K562 (cell line): ENCODE results near the gene GPR107. TPM values are rescaled to one million over a fixed set of nuclear protein-coding genes. Genes with fewer than 3 reads are reported as not detected.

ENCODE experiments used
- ATAC-seq: fragments of 200-7000 bp; cut with Tn5 transposase; 3 replicates; pipeline ENCODE4 v1.9.1; 2020; ENCODE audit warnings: moderate library complexity
- BruUV-seq: library from RNA; stranded (reverse); fragments of 400-500 nt; replicated peaks from 2 replicates; lab custom pipeline; 2021; lab: Mats Ljungman, UMichigan
- CTCF ChIA-PET: fragments of 300-600 bp; formaldehyde crosslinking; extraction: SDS; loops from one replicate; lab custom pipeline; 2021; ENCODE audit warnings: low intra/inter-chr PET ratio; lab: Yijun Ruan, JAX
- POLR2A ChIA-PET: fragments of 300-600, 350-650 bp; sonication (Branson Sonifier 250); formaldehyde crosslinking; extraction: SDS; loops from one replicate; lab custom pipeline; 2021; ENCODE audit warnings: antibody characterized with exemption, inconsistent platforms; lab: Yijun Ruan, JAX
- DNase-seq, 4 experiments: peaks; one replicate each; pipeline versions ENCODE4 v3.0.0 to v3.0.0-alpha.2; 2011 to 2018; ENCODE audit warnings: low spot score in 3 of 4, mixed read lengths in 3 of 4; ENCODE audit errors: extremely low read depth in 1 of 4
- FAIRE-seq: peaks from 2 replicates; lab custom pipeline; 2011; peaks lifted over from hg19 to GRCh38; lab: Jason Lieb, UNC
- H2AFZ ChIP-seq: 2 replicates; pipeline ENCODE4 v1.6.0; 2011; ENCODE audit warnings: low read depth, low read length, control low read depth, inconsistent platforms
- H3K27ac ChIP-seq: fragments of 200-600 bp; 3 replicates; pipeline ENCODE4 v1.8.0; 2011; ENCODE audit warnings: low read depth, mild to moderate bottlenecking, control low read depth, inconsistent platforms, low read length, moderate library complexity, mixed read lengths; ENCODE audit errors: extremely low read depth
- H3K27me3 ChIP-seq, 2 experiments: fragments of 300-600 bp in 1 of 2; 2 replicates in 1 of 2; 3 replicates in 1 of 2; pipeline versions ENCODE4 v1.6.0 to v1.8.0; 2011; ENCODE audit warnings: inconsistent platforms in 2 of 2, low read length in 2 of 2, mild to moderate bottlenecking in 1 of 2, mixed read lengths in 1 of 2, moderate library complexity in 1 of 2; ENCODE audit not compliant: control insufficient read depth in 2 of 2, insufficient read depth in 2 of 2
- H3K36me3 ChIP-seq: fragments of 300-600 bp; 3 replicates; pipeline ENCODE4 v1.8.0; 2011; ENCODE audit warnings: mild to moderate bottlenecking, low read length, inconsistent platforms; ENCODE audit not compliant: control insufficient read depth, insufficient read depth
- H3K4me1 ChIP-seq, 2 experiments: fragments of 200-600 bp in 1 of 2; replicated peaks in 1 of 2; 2 replicates in 1 of 2; 3 replicates in 1 of 2; pipeline versions ENCODE4 v1.5.1 to v1.8.0; 2011; ENCODE audit warnings: inconsistent platforms in 2 of 2, low read length in 2 of 2, mild to moderate bottlenecking in 1 of 2, mixed read lengths in 1 of 2, moderate library complexity in 1 of 2; ENCODE audit not compliant: control insufficient read depth in 2 of 2, insufficient read depth in 2 of 2
- H3K4me2 ChIP-seq: 2 replicates; pipeline ENCODE4 v1.6.1; 2011; ENCODE audit warnings: low read length, control low read depth, inconsistent platforms, mixed read lengths; ENCODE audit not compliant: insufficient read depth
- H3K4me3 ChIP-seq: fragments of 200-600 bp; sonication (generic), shearing (Covaris generic); 2 replicates; pipeline ENCODE4 v1.5.1; 2016; ENCODE audit warnings: control low read depth, inconsistent platforms
- H3K79me2 ChIP-seq: fragments of 200-600 bp; 3 replicates; pipeline ENCODE4 v1.8.0; 2011; ENCODE audit warnings: low read length, inconsistent platforms; ENCODE audit not compliant: control insufficient read depth, insufficient read depth
- H3K9ac ChIP-seq, 2 experiments: 2 replicates each; pipeline versions ENCODE4 v1.6.0 to v1.6.1; 2011; ENCODE audit warnings: low read depth in 2 of 2, low read length in 2 of 2, control low read depth in 1 of 2, inconsistent platforms in 1 of 2, mild to moderate bottlenecking in 1 of 2, mixed read lengths in 1 of 2; ENCODE audit not compliant: insufficient read depth in 1 of 2
- H3K9me1 ChIP-seq: one replicate; pipeline ENCODE4 v1.6.0; 2011; ENCODE audit warnings: inconsistent platforms, mild to moderate bottlenecking, low read length, moderate library complexity; ENCODE audit not compliant: control insufficient read depth, insufficient read depth
- H3K9me3 ChIP-seq: replicated peaks from 2 replicates; pipeline ENCODE4 v1.5.1; 2011; ENCODE audit warnings: low read depth, low read length, inconsistent platforms; ENCODE audit not compliant: control insufficient read depth, insufficient read depth
- H4K20me1 ChIP-seq: replicated peaks from 2 replicates; pipeline ENCODE4 v1.6.1; 2011; ENCODE audit warnings: low read length, inconsistent platforms, mixed read lengths; ENCODE audit not compliant: control insufficient read depth, insufficient read depth
- CCAR2 ChIP-seq: fragments of 200-400 bp; formaldehyde crosslinking; IDR thresholded peaks from 2 replicates; pipeline ENCODE4 v1.6.1; 2017; ENCODE audit warnings: mild to moderate bottlenecking, low read depth, low read length
- MEIS2 ChIP-seq: fragments of 450-650 bp; IDR thresholded peaks from 2 replicates; pipeline ENCODE4 v1.6.1; 2014; ENCODE audit warnings: mild to moderate bottlenecking; ENCODE audit not compliant: partially characterized antibody
- NBN ChIP-seq: fragments of 450-650 bp; IDR thresholded peaks from 2 replicates; pipeline ENCODE4 v1.6.1; 2016; ENCODE audit warnings: low read depth, mild to moderate bottlenecking
- PHB2 ChIP-seq: fragments of 450-650 bp; IDR thresholded peaks from 2 replicates; pipeline ENCODE4 v1.6.1; 2017; ENCODE audit warnings: low read depth
- SAFB2 ChIP-seq: fragments of 200-400 bp; formaldehyde crosslinking; IDR thresholded peaks from 2 replicates; pipeline ENCODE4 v1.6.1; 2018; ENCODE audit warnings: borderline replicate concordance, low read length, low read depth, moderate library complexity; ENCODE audit not compliant: severe bottlenecking
- SIN3A ChIP-seq, 2 experiments: fragments of 150-350 bp in 1 of 2; IDR thresholded peaks; 2 replicates each; pipeline ENCODE4 v1.6.1; 2011 to 2016; ENCODE audit warnings: borderline replicate concordance in 2 of 2, low read depth in 2 of 2, low read length in 2 of 2, mild to moderate bottlenecking in 2 of 2, moderate library complexity in 2 of 2; ENCODE audit not compliant: control insufficient read depth in 1 of 2
- SIX5 ChIP-seq, 2 experiments: IDR thresholded peaks; 2 replicates each; pipeline ENCODE4 v1.6.1; 2011; ENCODE audit warnings: low read length in 2 of 2, borderline replicate concordance in 1 of 2, low read depth in 1 of 2, mild to moderate bottlenecking in 1 of 2, moderate library complexity in 1 of 2; ENCODE audit not compliant: insufficient read depth in 1 of 2
- ZBTB34 ChIP-seq: fragments of 250-450 bp; sonication (Bioruptor Pico); IDR thresholded peaks from 2 replicates; pipeline ENCODE4 v1.8.0; 2021; ENCODE audit warnings: mild to moderate bottlenecking, moderate library complexity
- ZNF354B ChIP-seq: fragments of 250-450 bp; sonication (Bioruptor Pico); IDR thresholded peaks from 2 replicates; pipeline ENCODE4 v1.4.0; 2020
- ZNF431 ChIP-seq: sonication (generic); formaldehyde crosslinking; IDR thresholded peaks from 2 replicates; pipeline ENCODE4 v1.8.0; 2022; ENCODE audit warnings: mild to moderate bottlenecking, missing genetic modification reagents
- ZNF740 ChIP-seq, 3 experiments: fragments of 200-800 bp in 1 of 3; sonication (Bioruptor generic) in 1 of 3; sonication (generic) in 1 of 3; formaldehyde crosslinking in 1 of 3; IDR thresholded peaks; 2 replicates each; pipeline versions ENCODE4 v1.6.1 to v1.8.0; 2016 to 2022; ENCODE audit warnings: mild to moderate bottlenecking in 2 of 3, missing compliant biosample characterization in 2 of 3, missing genetic modification characterization in 2 of 3, missing genetic modification reagents in 1 of 3
- WGBS: fragments of 100-300 bp; shearing (Covaris generic); methylation state at CpG from one replicate; pipeline ENCODE4 v1.1.6; 2016; ENCODE audit warnings: low coverage, mixed read lengths; ENCODE audit not compliant: insufficient coverage; ENCODE audit errors: missing lambda C conversion rate; 5-methylcytosine and 5-hydroxymethylcytosine counted together
- in situ Hi-C: fragments of 300-500 bp; cut with MboI; formaldehyde crosslinking; loops from 4 replicates; pipeline ENCODE4 v1.15.0; 2018; ENCODE audit warnings: inconsistent platforms, mixed read lengths
- intact Hi-C: fragments of 100-400 bp; cut with micrococcal nuclease; formaldehyde crosslinking; loops from 2 replicates; pipeline ENCODE4 v1.14.2; 2022
- polyA plus RNA-seq, 8 experiments: library from polyadenylated mRNA; depleted of rRNA in 4 of 8; stranded (reverse) in 5 of 8; unstranded in 3 of 8; fragments of >200 nt; fragmentation: Nextera tagmentation in 2 of 8; fragmentation: Illumina TruSeq in 1 of 8; extraction: Ambion mirVana in 2 of 8; extraction: Trizol in 1 of 8; gene quantifications; 2 replicates each; pipeline versions ENCODE4 v1.2.1 to v1.2.3, GENCODE V29; 2011 to 2014; ENCODE audit warnings: inconsistent platforms in 1 of 8, missing spikeins in 1 of 8
- total RNA-seq, 7 experiments: library from RNA; depleted of rRNA in 6 of 7; stranded (reverse); fragments of >200 nt in 6 of 7; fragmentation: Illumina TruSeq in 2 of 7; extraction: Trizol in 2 of 7; gene quantifications; 2 replicates each; pipeline versions ENCODE4 v1.2.1 to v1.2.3, GENCODE V29; 2011 to 2021; ENCODE audit warnings: low replicate concordance in 1 of 7

Gene GPR107
- total and polyA plus RNA-seq, 9 of the 15 experiments (the other 6 are each of a cell fraction or from before 2014, with no cell fraction given): 3.2 to 34.6 (median 14.4) TPM

- TF ChIP-seq SIN3A (IDR thresholded peaks at IDR 0.05; ENCODE audit: borderline replicate concordance in 2 of 2, control insufficient read depth in 1 of 2, low read depth in 2 of 2, low read length in 2 of 2): no peak
- no peak for TF ChIP-seq NBN
- TF ChIP-seq MEIS2: peak; percentile 43
- TF ChIP-seq, all 486 proteins: peak for 2
Measured at GRCh38 chr9:130058887-130059286, 5.2 kb downstream of the GPR107 start (continued).

- TF ChIP-seq CCAR2 (no peak), ZNF354B (CRISPR knock-in tag) (no peak), ZNF431 (CRISPR knock-in tag) (no peak), SIX5 (IDR thresholded peaks at IDR 0.05; ENCODE audit: borderline replicate concordance in 1 of 2, insufficient read depth in 1 of 2, low read depth in 1 of 2, low read length in 2 of 2) (no peak), ZNF740 (CRISPR knock-in tag; IDR thresholded peaks at IDR 0.05) (no peak), ZNF740 (tag; IDR thresholded peaks at IDR 0.05) (no peak), ZBTB34 (no peak), SAFB2 (no peak), PHB2 (no peak)
- TF ChIP-seq, all 486 proteins: peak for 0
- no peak overlapping the region for H3K9ac ChIP-seq
- H3K9me3 ChIP-seq: no peaks in the 10 kb centered on the region
- H3K36me3 ChIP-seq: peaks cover 13% of the 10 kb centered on the region; the same call in 2 of the 3 replicates
- H3K9me1 ChIP-seq: no peaks in the 10 kb centered on the region
- H3K27ac ChIP-seq: no peak overlapping the region
- ChIA-PET CTCF (interaction anchor here (0.6 kb wide), 1 partner anchor 29 kb away, joined by 3 read pairs; no protein-coding TSS in a partner anchor), POLR2A (interaction anchor here (0.9 to 1.2 kb wide), 2 partner anchors 8 to 9 kb away, joined by 3 read pairs; no protein-coding TSS in a partner anchor)
- peaks cover 41% of the 10 kb centered on the region for H3K79me2 ChIP-seq
- WGBS: 68% methylated on average over 7 of the region's 7 CpGs
- H2AFZ ChIP-seq: no peak overlapping the region
- H3K4me3 ChIP-seq: no peak overlapping the region
- FAIRE-seq (no peak), DNase-seq (no peak), ATAC-seq (no peak)
- intact Hi-C loops: no loop called here
- no peaks in the 10 kb centered on the region for H3K27me3 ChIP-seq
- H3K4me2 ChIP-seq: no peak overlapping the region
- H4K20me1 ChIP-seq: peaks cover 3% of the 10 kb centered on the region; the same call in 1 of the 2 replicates
- in situ Hi-C loops: no loop called here
- H3K4me1 ChIP-seq: peaks cover 3 to 7% of the 10 kb centered on the region in 2 experiments; a peak in 2 of 5 replicates
- BruUV-seq: no TSS peak
Measured at GRCh38 chr9:130060296-130060695, 6.6 kb downstream of the GPR107 start.
